Measurements from ENCODE around the gene CCDC185.
"Not testable (repeated sequence)": the region's sequence is repeated elsewhere in the genome, so short reads cannot be mapped to it uniquely, and the experiment has no call there.

Gene CCDC185

GRCh38 chr1:223364685-223365382 lies 28.4 kb upstream of the CCDC185 start:
- DNase-seq (ENCODE audit: low spot score in 2 of 2) (peak in 1 of 2 donors; percentile 2), ATAC-seq (peak; percentile 44)
- Mint-ChIP-seq H3K4me3 (peak overlapping the region; percentile 70), H3K4me1 (peaks cover 11% of the 10 kb centered on the region), H3K27ac (no peak overlapping the region), H3K36me3 (no peaks in the 10 kb centered on the region), H3K9me3 (no peaks in the 10 kb centered on the region)

- Mint-ChIP-seq H3K9me3 (no peaks in the 10 kb centered on the region), H3K4me3 (no peak overlapping the region), H3K36me3 (no peaks in the 10 kb centered on the region), H3K27ac (no peak overlapping the region), H3K4me1 (no peaks in the 10 kb centered on the region)
- ATAC-seq (no peak), DNase-seq (ENCODE audit: low spot score in 2 of 2) (no peak)
These were observed 19.1 kb upstream of the CCDC185 start for GRCh38 chr1:223374064-223374610.

- H3K4me3 Mint-ChIP-seq = no peak overlapping the region
- ATAC-seq = no peak
- no peaks in the 10 kb centered on the region for H3K4me1 Mint-ChIP-seq
- no peaks in the 10 kb centered on the region for H3K36me3 Mint-ChIP-seq
- H3K9me3 Mint-ChIP-seq = no peaks in the 10 kb centered on the region
- DNase-seq (ENCODE audit: low spot score in 2 of 2) = no peak
- H3K27ac Mint-ChIP-seq = no peak overlapping the region
These were observed 14.5 kb upstream of the CCDC185 start for GRCh38 chr1:223378754-223379153.

GRCh38 chr1:223386013-223386412 lies 7.2 kb upstream of the CCDC185 start:
- DNase-seq (ENCODE audit: low spot score in 2 of 2) (no peak), ATAC-seq (no peak)
- Mint-ChIP-seq H3K36me3 (no peaks in the 10 kb centered on the region), H3K27ac (no peak overlapping the region), H3K9me3 (no peaks in the 10 kb centered on the region), H3K4me1 (no peaks in the 10 kb centered on the region), H3K4me3 (no peak overlapping the region)

- Mint-ChIP-seq H3K9me3 (no peaks in the 10 kb centered on the region), H3K4me1 (no peaks in the 10 kb centered on the region), H3K27ac (no peak overlapping the region), H3K4me3 (no peak overlapping the region), H3K36me3 (no peaks in the 10 kb centered on the region)
- DNase-seq (ENCODE audit: low spot score in 2 of 2) (no peak), ATAC-seq (no peak)
These were observed 2.6 kb upstream of the CCDC185 start for GRCh38 chr1:223390618-223391017.

GRCh38 chr1:223394242-223394641 lies 1.0 kb downstream of the CCDC185 start:
- Mint-ChIP-seq H3K27ac (no peak overlapping the region), H3K4me1 (no peaks in the 10 kb centered on the region), H3K36me3 (no peaks in the 10 kb centered on the region), H3K4me3 (no peak overlapping the region), H3K9me3 (no peaks in the 10 kb centered on the region)
- ATAC-seq (no peak), DNase-seq (ENCODE audit: low spot score in 2 of 2) (no peak)

- Mint-ChIP-seq H3K4me1 (no peaks in the 10 kb centered on the region), H3K27ac (no peak overlapping the region), H3K9me3 (no peaks in the 10 kb centered on the region), H3K36me3 (no peaks in the 10 kb centered on the region), H3K4me3 (no peak overlapping the region)
- ATAC-seq = no peak
- no peak for DNase-seq (ENCODE audit: low spot score in 2 of 2)
These were observed 1.5 kb downstream of the CCDC185 start for GRCh38 chr1:223394706-223395105.

- DNase-seq (ENCODE audit: low spot score in 2 of 2); H3K27ac Mint-ChIP-seq; H3K36me3 Mint-ChIP-seq; H3K9me3 Mint-ChIP-seq; H3K4me3 Mint-ChIP-seq; ATAC-seq: not testable (repeated sequence)
- peaks cover 12% of the 10 kb centered on the region for H3K4me1 Mint-ChIP-seq
These were observed 6.2 kb downstream of the CCDC185 start for GRCh38 chr1:223399393-223399792.

- ATAC-seq = peak; percentile 78
- Mint-ChIP-seq H3K36me3 (no peaks in the 10 kb centered on the region), H3K27ac (no peak overlapping the region), H3K4me1 (peaks cover 12% of the 10 kb centered on the region), H3K4me3 (no peak overlapping the region), H3K9me3 (peaks cover 4% of the 10 kb centered on the region)
- no peak for DNase-seq (ENCODE audit: low spot score in 2 of 2)
These were observed 8.9 kb downstream of the CCDC185 start for GRCh38 chr1:223401873-223402789.

GRCh38 chr1:223402790-223403142 lies 9.6 kb downstream of the CCDC185 start:
- ATAC-seq (no peak), DNase-seq (ENCODE audit: low spot score in 2 of 2) (no peak)
- Mint-ChIP-seq H3K4me1 (peaks cover 12% of the 10 kb centered on the region), H3K36me3 (no peaks in the 10 kb centered on the region), H3K27ac (no peak overlapping the region), H3K4me3 (no peak overlapping the region), H3K9me3 (peaks cover 4% of the 10 kb centered on the region)

GRCh38 chr1:223403184-223403815 lies 10.1 kb downstream of the CCDC185 start:
- peaks cover 4% of the 10 kb centered on the region for H3K9me3 Mint-ChIP-seq
- H3K27ac Mint-ChIP-seq = no peak overlapping the region
- DNase-seq (ENCODE audit: low spot score in 2 of 2) (no peak), ATAC-seq (no peak)
- H3K36me3 Mint-ChIP-seq = no peaks in the 10 kb centered on the region
- H3K4me3 Mint-ChIP-seq = no peak overlapping the region
- H3K4me1 Mint-ChIP-seq = peaks cover 12% of the 10 kb centered on the region

- DNase-seq (ENCODE audit: low spot score in 2 of 2) = no peak
- Mint-ChIP-seq H3K4me3 (no peak overlapping the region), H3K27ac (no peak overlapping the region), H3K36me3 (no peaks in the 10 kb centered on the region), H3K9me3 (peaks cover 4% of the 10 kb centered on the region), H3K4me1 (peaks cover 12% of the 10 kb centered on the region)
- no peak for ATAC-seq
These were observed 12.3 kb downstream of the CCDC185 start for GRCh38 chr1:223405507-223405906.

- DNase-seq (ENCODE audit: low spot score in 2 of 2) = no peak
- ATAC-seq = no peak
- Mint-ChIP-seq H3K9me3 (no peaks in the 10 kb centered on the region), H3K4me1 (no peaks in the 10 kb centered on the region), H3K36me3 (no peaks in the 10 kb centered on the region), H3K27ac (no peak overlapping the region), H3K4me3 (no peak overlapping the region)
These were observed 16.8 kb downstream of the CCDC185 start for GRCh38 chr1:223410036-223410435.

GRCh38 chr1:223411309-223411708 lies 18.1 kb downstream of the CCDC185 start:
- no peaks in the 10 kb centered on the region for H3K4me1 Mint-ChIP-seq
- H3K4me3 Mint-ChIP-seq = no peak overlapping the region
- ATAC-seq (no peak), DNase-seq (ENCODE audit: low spot score in 2 of 2) (no peak)
- H3K36me3 Mint-ChIP-seq = no peaks in the 10 kb centered on the region
- no peaks in the 10 kb centered on the region for H3K9me3 Mint-ChIP-seq
- H3K27ac Mint-ChIP-seq = no peak overlapping the region

- DNase-seq (ENCODE audit: low spot score in 2 of 2) = no peak
- H3K4me1 Mint-ChIP-seq = no peaks in the 10 kb centered on the region
- ATAC-seq = no peak
- H3K9me3 Mint-ChIP-seq = no peaks in the 10 kb centered on the region
- no peaks in the 10 kb centered on the region for H3K36me3 Mint-ChIP-seq
- no peak overlapping the region for H3K4me3 Mint-ChIP-seq
- H3K27ac Mint-ChIP-seq = no peak overlapping the region
These were observed 18.5 kb downstream of the CCDC185 start for GRCh38 chr1:223411710-223412109.
